Renal cortical epithelial cell (primary cell): ENCODE data around the gene IGF2. TPM values are rescaled to one million over a fixed set of nuclear protein-coding genes. Genes with fewer than 3 reads are reported as not detected.

Experiments used
- DNase-seq: peaks from one replicate; pipeline ENCODE4 v3.0.0-alpha.2; 2011; ENCODE audit warnings: low read depth
- total RNA-seq: library from RNA; depleted of rRNA; stranded (reverse); fragments of >200 nt; gene quantifications from 2 replicates; pipeline ENCODE4 v1.2.3, GENCODE V29; 2014

IGF2 gene
- total RNA-seq, 1 donor from 2014 or later, result 0.75 TPM

DNA sequence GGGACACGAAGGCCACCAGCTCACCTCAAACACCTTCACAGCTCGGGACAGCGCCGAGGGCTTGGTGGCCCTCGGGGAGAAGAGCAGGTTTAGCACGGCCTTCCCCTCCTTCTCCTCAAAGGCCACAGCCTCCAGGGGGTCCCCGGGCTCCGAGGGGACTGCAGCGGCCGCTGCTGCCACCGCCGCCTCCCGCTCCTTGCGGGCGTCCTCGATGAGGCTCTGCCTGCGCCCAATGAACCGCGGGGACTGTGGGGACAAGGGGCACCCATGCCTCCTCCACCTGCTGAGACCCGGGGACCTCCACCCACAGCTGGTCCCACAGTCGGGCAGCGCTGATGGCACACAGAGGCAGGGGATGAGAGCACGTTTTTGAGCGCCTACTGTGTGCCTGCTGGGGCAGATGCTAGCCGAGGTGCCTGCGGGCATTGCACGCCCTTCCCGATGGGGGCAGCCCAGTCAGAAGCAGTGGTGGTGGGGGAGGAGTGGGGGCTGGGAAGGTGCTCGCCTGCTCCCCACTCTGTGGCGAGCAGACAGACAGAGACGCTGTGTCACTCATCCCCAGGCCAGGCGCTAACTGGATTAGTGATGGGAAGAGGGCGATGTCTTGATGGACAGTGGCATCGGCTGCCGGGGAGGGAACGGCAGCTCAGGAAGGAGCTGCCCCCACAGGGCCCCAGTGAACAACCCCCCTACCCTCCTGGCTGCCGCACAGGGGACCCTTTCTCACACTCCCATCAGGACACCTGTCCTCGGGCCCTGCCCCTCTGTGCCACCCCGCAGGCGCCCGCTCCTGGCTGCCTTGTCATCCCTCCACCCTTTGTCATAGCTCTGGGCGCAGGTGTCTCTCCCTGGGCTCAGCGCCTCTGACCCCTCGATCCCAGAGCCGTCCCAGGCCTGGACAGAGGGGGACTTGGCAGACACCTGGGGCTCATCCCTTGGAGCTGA is 30.7 kb upstream of the IGF2 start:
- no peak for DNase-seq

DNA sequence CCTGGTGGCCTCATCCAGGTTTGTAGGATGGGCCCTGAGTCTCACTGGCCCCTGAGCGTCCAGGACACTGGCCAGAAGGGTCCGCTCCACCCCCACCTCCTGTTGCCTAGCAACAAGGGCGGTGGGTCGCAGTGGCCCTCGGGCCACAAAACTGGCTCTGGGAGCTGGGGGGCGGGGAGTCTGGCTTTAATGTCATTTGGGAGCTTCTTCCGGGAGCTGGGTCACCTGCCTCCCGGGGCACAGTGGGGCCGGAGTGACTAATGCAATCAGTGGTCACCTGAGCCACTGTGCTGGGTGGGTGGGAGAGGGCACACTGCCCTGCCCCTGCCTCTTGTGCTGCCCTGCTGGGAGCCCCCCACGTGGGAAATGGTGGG is 29.8 kb upstream of the IGF2 start:
- DNase-seq, result no peak

DNA sequence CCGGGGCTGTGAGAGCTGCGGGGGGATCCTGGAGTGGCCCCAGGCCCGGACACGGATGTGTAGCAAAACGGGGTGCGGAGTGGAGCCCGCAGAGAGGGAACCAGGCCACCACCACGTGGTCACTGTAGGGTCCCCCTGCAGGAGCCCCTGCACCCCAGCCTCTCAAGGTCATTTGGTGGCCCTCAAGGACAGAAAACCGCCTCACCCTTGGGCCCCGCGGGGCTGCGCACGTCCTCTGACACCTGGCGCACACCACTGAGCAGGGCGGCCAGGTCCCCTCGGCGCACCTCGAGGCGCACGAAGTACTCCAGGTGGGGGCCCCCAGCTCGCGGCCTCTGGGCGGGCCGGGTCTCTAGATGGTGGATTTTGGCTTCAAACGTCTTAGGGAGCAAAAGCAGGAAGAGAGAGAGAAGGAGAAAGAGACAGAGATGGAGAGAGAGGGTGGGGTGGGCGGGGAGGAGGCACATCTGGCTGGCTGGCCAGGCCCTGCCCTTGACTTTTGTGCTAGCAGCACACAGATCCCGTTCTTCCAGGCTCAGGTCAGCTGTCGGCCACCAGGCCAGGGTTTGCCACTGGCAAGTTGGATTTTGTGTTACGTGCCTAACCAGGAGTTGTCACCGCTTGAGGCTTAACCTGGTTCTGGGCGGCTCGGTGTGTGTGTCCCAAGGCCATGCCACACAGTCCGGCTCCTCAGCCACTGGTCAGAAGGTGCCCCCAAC is 29.3 kb upstream of the IGF2 start:
- no peak for DNase-seq

DNA sequence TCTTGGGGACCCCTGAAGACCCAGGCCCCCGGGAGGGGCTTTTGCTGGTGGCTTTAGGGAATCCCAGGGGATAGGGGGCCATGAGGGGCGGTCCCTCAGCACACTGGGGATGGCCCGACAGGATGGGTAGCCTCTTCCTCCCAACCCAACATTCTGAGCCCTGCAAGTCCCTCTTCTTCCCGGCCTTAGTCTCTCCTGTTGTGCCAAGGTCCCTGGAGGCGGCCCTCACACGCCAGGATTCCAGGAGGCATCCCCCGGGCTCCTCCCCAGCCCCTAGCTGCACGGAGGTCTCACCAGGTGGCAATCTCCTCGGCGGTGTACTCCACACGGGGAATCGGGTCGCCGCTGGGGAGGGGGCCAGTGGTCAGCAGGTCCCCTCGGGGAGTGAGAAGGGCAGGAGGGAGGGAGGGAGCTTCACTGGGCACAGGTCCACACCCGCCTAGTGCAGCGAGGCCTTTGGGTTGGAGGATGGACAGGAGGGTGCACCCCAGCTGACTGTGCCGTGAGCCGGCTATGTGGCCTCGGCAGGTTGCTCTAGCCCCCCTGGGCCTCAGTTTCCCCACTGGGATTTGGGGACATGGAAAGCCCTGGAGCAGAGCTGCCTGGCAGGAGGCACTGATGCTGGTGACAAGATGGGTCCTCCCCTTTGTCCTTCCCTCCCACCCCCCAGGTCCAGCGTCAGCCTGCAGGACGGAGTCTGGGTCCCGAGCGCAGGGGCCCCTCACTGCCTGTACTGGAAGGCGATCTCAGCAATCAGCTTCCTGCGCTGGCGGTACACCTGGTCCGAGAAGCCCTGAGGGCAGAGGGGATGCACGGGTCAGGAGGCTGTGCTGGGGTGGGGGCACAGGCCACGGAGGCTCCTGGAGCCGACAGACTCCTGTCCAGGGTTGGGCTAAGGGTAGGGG is 28.2 kb upstream of the IGF2 start:
- no peak for DNase-seq

DNA sequence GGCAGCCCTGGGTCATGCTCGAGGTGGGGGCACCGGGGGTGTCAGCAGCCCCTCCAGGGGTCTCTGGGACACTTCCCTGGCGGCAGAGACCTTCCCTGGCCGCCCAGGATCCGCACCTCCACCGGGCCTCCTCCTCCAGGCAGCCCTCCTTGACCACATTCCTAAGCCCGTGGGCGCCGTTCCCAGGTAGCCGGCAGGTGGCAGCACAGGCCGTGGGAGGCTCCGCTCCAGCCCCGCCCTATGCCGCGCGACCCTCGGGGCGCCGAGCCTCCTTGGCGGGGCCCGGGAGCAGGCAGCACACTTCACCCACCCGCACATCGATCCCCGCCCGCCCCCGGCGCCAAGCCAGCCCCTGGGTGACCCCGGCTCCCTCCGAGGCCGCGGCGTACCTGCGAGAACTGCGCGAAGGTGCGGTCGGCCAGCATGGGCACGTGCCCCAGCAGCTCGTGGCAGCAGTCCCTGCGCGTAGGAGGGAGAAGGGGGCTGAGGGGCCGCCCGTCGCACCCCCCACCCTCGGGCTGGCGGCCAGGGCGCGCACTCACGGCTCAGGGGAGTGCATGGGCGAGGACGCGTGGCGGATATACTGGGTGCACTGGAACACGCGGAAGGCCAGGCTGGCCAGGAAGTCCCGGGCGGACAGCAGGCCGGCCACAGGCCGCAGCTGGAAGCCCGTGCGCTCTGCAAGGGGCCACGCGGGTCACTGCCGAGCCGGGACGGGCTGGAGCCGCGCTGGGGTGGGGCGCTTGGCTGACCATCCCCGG is 27.1 kb upstream of the IGF2 start:
- DNase-seq, result no peak

DNA sequence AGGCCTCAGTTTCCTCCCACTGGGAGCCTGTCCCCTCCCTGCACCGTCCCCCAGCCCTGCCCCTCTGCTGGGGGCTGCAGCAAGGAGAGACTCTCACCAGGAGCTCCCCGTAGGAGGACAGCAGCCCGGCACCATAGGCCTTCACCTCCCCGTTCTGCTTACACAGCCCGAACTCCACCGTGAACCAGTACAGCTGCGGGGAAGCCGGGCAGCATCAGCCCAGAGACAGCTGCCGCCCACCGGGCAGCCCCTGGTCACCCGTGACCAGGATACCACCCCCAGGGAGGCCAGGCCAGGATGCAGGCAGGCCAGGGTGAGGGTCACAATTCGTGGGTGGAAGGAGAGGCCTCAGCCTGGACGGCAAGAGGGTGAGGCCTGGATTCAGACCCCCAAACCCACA is 26.4 kb upstream of the IGF2 start:
- no peak for DNase-seq

DNA sequence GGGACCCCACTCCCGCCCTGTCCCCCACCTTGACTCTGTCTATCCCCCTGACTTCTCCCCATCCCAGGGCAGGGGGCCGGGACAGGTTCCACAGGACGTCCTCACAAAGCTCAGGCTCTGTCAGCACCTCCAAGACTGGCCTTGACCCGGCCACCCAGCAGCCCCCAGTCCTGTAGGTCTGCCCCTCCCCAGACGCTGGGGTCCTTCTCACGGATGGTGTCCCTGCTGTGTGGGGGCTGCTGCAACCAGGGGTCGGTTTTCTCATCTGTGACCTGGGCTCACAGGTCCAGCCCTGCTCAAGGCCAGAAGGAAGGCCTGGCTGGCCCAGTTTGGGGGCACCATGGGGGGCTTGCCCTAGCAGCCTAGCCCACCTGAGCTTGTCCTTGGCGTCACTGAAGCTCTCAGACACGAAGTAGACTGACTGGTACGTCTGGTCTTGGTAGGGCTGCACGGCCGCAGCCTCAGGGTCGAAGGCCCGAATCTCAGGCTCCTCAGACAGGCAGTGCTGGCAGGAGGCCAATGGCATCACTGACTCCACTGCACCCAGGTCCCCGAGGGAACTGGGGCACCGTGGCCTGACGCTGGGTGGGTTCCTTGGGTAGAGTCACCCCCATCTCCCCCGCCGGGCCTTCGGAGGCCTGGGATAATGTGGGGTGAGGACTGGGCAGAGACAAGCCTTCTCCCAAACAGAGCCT is 25.8 kb upstream of the IGF2 start:
- DNase-seq, result no peak

DNA sequence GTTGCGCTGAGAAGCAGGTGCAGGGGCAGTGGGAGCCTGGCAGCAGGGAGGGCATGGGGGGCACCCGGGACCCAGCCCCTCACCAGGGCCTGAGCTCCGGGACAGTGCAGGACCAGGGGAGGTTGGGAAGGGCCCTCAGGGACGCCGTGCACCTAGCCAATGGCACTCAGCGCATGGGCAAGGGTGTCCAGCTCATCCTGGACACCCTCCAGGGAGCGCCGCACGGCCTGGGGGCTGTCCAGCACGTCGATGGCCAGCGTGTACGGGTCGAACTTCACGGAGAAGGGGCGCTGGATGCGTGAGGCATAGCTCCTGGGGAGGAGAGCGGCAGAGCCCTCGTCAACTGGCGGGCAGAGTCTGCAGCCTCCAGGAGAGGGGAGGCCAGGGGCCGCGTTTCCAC is 24.9 kb upstream of the IGF2 start:
- no peak for DNase-seq

DNA sequence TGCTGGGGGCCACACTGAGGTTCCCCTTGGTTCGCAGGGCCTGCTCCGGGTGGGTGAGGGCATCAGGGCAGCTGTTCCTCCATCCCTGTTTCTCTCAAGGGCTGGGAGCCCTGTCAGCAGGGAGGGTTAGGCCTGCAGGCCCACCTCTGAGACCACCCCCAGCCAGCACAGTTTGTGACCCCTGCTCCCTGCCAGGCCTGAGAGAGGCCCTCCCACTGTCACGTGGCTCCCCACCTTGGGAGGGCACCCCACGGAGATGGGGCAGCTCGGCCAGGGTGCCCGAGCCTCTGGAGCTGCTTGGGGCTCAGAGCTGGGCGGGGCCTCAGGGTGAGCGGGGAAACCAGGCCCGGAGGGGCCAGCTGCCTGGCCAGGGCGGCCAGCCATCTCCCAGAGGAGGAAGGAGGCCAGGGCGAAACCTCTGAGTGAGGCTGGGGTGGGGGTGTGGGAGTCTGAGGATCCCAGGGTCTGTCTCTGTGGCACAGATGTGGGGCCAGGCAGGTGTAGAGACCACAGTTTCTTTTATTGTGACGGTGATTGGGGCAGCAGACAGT is 24.3 kb upstream of the IGF2 start:
- DNase-seq, result no peak

DNA sequence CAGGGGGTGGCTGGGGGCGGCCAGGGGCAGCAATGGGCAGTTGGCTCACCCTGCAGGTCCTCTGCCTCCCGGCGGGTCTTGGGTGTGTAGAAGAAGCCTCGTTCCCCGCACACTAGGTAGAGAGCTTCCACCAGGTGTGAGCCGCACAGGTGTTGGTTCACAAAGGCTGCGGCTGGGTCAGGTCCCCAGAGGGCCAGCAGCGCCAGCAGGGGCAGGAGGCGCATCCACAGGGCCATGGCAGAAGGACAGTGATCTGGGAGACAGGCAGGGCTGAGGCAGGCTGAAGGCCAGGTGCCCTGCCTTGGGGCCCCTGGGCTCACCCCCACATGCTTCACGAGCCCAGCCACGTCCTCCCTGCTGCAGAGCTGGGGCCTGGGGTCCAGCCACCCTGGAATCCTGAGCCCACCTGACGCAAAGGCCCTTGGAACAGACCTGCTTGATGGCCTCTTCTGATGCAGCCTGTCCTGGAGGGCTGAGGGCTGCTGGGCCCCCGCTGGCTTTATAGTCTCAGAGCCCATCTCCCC is 21.6 kb upstream of the IGF2 start, which contains the start of gene INS:
Gene INS, minus strand, starts transcription at position 474 of the 524 bp plus-strand sequence. Its CDS starts 238 bp downstream, at position 236.
- DNase-seq, result no peak

DNA sequence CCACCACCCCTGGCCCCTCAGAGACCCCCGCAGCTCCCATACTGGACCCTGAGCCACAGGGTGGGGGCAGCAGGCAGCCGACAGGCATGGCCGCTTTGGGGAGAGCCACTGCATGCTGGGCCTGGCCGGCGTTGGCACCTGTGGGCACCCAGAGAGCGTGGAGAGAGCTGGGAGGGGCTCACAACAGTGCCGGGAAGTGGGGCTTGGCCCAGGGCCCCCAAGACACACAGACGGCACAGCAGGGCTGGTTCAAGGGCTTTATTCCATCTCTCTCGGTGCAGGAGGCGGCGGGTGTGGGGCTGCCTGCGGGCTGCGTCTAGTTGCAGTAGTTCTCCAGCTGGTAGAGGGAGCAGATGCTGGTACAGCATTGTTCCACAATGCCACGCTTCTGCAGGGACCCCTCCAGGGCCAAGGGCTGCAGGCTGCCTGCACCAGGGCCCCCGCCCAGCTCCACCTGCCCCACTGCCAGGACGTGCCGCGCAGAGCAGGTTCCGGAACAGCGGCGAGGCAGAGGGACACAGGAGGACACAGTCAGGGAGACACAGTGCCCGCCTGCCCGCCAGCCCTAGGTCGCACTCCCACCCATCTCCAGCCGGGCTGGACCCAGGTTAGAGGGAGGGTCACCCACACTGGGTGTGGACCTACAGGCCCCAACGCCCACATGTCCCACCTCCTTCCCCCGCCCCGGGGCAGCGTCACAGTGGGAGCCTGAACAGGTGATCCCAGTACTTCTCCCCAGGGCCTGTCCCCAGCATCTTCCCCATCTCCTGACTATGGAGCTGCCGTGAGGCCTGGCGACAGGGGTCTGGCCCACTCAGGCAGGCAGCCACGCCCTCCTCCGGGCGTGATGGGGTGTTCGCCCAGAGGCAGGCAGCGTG is 20.6 kb upstream of the IGF2 start:
- DNase-seq, result no peak

DNA sequence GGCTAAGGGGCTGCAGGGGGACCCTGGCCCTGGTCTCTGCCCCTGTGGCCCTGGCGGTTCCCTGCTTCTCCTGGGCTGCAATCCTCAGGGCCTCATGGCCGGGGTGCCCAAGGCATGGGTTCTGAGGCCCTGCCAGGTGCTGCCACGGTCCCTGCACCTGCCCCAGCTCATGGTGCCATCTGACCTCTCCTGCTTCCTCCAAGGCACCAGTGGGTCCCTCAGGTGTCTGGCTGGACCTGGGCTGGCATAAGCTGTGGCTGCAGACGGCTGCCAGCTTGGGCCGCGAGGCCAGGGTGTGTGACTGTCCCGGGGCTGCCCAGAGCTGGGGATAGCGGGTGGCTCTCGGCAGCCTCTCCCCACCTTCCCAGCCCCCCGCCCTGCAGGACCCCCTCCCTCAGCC is 19.8 kb upstream of the IGF2 start:
- no peak for DNase-seq

DNA sequence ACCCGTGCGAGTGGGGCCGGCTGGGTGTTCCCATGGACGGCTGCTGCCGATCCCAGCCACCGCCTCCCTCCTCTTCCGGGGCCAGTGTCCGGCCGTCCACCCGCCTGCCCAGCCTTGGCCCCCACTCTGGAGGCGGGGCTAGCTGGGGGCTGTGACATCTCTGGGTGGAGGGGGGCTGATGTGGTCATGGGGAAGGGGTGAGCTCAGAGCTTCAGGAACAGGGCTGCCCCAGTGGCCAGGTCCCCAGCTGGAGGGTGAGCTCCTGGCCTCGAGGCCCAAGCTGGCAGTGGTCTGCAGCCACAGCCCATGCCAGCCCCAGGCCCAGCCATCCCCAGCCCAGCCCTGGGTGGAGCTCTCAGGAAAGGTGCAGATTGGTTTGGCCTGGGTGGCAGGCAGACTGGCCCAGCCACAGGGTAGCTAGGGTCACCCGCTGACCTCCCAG is 19.1 kb upstream of the IGF2 start:
- DNase-seq, result no peak

DNA sequence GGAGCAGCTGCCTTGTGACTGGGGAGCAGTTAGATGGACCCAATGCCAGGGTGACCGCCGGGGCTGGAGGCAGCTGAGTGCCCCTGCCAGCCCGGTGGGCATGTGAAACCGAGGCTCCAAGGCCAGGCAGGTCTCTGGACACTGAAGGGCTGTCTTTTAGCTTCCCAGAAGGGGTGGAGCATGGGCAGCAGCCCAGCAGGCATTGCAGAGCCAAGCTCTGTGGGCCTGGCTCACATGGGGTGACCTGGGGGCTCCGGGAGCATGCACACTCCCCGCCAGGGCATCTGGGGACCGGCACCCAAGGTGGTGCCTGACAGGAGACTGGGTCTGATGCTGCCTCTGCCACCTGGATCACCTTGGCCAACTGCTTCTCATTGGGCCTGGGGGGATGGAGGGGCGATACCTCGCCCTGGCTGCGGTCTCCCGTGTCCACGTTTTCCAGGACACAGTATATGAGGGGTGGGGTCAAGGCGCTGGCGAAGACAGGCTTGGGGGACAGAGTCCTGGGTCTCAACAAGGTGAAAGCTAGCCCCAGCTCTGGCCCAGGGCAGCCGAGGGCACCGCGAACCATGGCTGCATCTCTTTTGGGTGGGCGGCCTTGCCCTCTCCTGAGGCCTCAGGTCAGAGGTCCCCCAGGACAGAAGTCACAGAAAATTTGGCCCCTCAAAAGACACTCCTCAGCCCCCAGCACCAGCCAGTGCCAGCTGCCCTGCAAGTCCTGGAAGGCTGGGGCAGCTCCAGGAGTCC is 18.3 kb upstream of the IGF2 start:
- DNase-seq, result no peak

DNA sequence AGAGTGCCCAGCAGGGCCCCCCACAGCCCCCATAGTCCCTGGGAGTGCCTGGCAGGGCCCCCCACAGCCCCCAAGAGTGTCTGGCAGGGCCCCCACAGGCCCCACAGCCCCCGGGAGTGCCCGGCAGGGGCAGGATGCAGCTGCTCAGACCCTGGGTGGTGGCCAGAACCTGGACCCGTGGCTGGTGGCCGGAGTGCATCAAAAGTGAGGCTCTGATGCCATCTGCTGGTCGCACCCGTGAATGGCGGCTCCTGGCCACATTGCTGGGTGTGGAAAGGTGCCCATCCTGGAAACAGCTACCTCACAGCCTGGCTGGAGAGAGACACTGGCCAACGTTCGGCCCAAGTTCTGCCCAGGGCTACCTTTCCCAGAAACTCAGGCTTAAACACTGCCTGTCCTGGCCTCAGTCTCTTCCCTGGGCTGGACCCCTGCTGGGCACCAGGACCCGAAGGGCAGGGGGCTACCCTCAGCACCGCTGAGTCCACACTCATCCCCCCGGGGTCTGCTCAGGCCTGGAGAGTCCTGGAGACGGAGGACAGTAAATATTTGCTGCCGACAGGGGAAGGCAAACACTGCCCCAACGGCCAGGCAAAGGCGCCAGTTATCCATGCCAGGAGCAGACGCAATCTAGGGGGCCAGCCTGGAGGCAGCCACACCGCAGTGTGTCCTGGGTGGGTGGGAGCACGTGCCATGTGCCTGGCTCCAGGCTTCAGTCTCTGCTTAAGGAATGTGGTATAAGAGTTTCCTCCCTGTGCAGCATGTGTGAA is 17.4 kb upstream of the IGF2 start:
- no peak for DNase-seq

DNA sequence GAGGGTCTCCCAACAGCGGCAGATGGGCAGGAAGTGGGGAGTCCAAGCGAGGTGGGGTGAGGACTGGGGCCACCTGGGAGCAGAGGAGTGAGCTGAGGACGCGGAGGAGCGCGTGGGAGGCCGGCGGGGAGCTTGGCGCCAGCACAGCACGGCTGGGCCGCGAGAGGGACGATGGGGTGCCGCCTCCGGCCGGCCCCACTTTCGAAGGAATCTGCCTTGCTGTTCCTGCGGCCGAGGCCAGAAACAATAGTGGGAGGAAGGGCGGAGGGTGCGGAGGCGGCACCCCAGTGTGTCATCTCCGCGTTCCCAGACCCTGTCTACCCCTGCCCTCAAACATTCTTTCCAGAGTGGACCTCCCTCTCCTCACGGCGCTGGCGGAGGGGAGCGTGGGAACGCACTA is 16.3 kb upstream of the IGF2 start:
- DNase-seq, result no peak

DNA sequence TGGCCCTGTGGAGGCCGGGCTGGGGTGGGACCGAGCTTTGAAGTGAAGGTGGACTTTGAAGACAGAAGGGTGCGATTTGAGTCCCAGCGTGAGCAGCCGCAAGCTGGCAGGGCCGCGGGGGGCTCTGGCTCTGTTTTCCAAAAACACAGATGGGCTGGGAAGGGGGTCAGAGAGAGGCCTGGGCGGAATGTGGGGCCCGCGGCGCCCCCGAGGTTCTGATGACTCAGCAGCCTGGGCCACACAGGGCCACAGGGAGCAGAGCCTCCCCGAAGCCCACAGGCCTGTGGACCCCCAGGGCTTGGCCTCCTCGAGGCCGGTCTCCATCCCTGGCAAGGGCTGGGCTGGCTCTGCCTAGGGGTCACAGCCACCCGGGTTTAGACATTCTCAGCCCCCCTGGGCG is 15.7 kb upstream of the IGF2 start:
- no peak for DNase-seq

DNA sequence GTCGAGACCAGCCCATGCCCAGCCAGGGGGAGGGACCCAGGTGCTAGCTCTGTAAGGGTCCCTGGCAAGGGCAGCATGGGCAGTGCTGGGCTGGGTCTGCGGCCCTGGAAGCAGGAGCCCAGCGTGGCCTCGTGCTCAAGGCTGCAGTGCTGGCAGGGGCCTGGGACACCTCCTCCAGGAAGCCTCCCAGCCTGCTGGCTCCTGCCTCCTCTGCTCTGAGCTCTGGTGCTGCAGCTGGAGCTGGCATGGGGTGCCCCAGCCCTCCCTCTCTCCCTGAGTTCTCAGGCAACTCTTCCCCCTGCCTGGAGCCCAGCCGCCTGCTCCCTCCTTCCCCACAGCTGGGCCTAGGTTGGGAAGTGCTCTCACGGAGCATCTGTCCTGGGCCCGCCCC is 15.0 kb upstream of the IGF2 start:
- no peak for DNase-seq
